ENCODE data around the gene RRP12.

The RRP12 gene

DNA sequence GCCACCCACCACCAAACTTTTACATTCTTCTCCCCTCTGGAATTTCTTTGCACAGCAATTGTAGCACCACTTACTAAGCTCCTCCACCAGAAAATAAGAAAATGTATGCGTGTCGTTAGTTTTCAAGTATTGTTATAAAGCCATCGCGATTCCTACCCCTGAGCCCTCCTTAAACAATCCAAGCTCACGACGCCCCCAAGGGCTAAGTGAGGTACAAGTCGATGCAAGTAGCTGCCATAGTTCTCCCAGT lies 67.9 kb downstream of the RRP12 start:
- Histone ChIP-seq H3K27me3 (replicated peaks; ENCODE audit: control insufficient read depth, insufficient read depth, low read length) (no peaks in the 10 kb centered on the region), H3K4me3 (replicated peaks; ENCODE audit: low read depth, low read length) (peak overlapping the region; percentile 82), H3K36me3 (ENCODE audit: control insufficient read depth, insufficient read depth, low read length) (no peaks in the 10 kb centered on the region)
- TF ChIP-seq, protein P1, sequence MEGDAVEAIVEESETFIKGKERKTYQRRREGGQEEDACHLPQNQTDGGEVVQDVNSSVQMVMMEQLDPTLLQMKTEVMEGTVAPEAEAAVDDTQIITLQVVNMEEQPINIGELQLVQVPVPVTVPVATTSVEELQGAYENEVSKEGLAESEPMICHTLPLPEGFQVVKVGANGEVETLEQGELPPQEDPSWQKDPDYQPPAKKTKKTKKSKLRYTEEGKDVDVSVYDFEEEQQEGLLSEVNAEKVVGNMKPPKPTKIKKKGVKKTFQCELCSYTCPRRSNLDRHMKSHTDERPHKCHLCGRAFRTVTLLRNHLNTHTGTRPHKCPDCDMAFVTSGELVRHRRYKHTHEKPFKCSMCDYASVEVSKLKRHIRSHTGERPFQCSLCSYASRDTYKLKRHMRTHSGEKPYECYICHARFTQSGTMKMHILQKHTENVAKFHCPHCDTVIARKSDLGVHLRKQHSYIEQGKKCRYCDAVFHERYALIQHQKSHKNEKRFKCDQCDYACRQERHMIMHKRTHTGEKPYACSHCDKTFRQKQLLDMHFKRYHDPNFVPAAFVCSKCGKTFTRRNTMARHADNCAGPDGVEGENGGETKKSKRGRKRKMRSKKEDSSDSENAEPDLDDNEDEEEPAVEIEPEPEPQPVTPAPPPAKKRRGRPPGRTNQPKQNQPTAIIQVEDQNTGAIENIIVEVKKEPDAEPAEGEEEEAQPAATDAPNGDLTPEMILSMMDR (IDR thresholded peaks at IDR 0.05; ENCODE audit: insufficient read depth, low read length, poor library complexity, severe bottlenecking) = peak; percentile 8
- no peak for DNase-seq (ENCODE audit: extremely low read depth, insufficient read length)

GRCh38 chr10:97332591-97333350 lies 68.4 kb downstream of the RRP12 start:
- H3K36me3 ChIP-seq (ENCODE audit: control insufficient read depth, insufficient read depth, low read length) = no peaks in the 10 kb centered on the region
- TF ChIP-seq, protein P1 (IDR thresholded peaks at IDR 0.05; ENCODE audit: insufficient read depth, low read length, poor library complexity, severe bottlenecking) = no peak

DNA sequence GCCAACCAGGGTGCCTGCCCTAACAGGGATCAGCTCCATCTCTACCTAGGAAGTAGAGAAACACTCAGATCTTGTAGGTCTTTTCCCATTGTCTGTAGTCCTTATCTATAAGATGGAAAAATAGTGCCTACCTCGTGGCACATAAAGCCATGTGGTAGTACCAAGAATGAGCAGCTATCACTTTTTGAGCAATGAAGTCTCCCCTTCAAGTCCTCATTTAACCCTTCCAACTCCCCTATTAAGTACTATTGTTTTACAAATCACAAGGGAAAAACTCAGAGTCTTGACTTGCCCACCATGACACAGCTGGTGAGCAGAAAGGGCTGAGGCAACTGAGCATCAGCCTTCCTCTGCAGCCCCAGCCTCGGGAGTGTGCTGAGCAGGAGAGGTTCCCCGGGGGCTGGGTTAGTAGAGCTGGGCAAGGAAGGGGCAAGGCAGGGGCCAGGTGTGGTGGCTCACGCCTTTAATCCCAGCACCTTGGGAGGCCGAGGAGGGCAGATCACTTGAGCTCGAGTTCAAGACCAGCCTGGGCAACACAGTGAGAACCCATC lies 69.9 kb downstream of the RRP12 start:
- no peak overlapping the region for H3K4me3 ChIP-seq (replicated peaks; ENCODE audit: low read depth, low read length)
- TF ChIP-seq, protein P1 (IDR thresholded peaks at IDR 0.05; ENCODE audit: insufficient read depth, low read length, poor library complexity, severe bottlenecking) = no peak
- no peaks in the 10 kb centered on the region for H3K27me3 ChIP-seq (replicated peaks; ENCODE audit: control insufficient read depth, insufficient read depth, low read length)
- no peak for DNase-seq (ENCODE audit: extremely low read depth, insufficient read length)
- no peaks in the 10 kb centered on the region for H3K36me3 ChIP-seq (ENCODE audit: control insufficient read depth, insufficient read depth, low read length)

More at GRCh38 chr10:97332591-97333350, 68.4 kb downstream of the RRP12 start:
- DNase-seq (ENCODE audit: extremely low read depth, insufficient read length) = no peak
- Histone ChIP-seq H3K4me3 (replicated peaks; ENCODE audit: low read depth, low read length) (peak overlapping the region; percentile 82), H3K27me3 (replicated peaks; ENCODE audit: control insufficient read depth, insufficient read depth, low read length) (no peaks in the 10 kb centered on the region)

GRCh38 chr10:97329766-97330165 lies 71.4 kb downstream of the RRP12 start:
- H3K27me3 ChIP-seq (replicated peaks; ENCODE audit: control insufficient read depth, insufficient read depth, low read length) = no peaks in the 10 kb centered on the region
- H3K36me3 ChIP-seq (ENCODE audit: control insufficient read depth, insufficient read depth, low read length) = no peaks in the 10 kb centered on the region
- TF ChIP-seq, protein P1 (IDR thresholded peaks at IDR 0.05; ENCODE audit: insufficient read depth, low read length, poor library complexity, severe bottlenecking) = no peak
- DNase-seq (ENCODE audit: extremely low read depth, insufficient read length) = no peak
- H3K4me3 ChIP-seq (replicated peaks; ENCODE audit: low read depth, low read length) = no peak overlapping the region

DNA sequence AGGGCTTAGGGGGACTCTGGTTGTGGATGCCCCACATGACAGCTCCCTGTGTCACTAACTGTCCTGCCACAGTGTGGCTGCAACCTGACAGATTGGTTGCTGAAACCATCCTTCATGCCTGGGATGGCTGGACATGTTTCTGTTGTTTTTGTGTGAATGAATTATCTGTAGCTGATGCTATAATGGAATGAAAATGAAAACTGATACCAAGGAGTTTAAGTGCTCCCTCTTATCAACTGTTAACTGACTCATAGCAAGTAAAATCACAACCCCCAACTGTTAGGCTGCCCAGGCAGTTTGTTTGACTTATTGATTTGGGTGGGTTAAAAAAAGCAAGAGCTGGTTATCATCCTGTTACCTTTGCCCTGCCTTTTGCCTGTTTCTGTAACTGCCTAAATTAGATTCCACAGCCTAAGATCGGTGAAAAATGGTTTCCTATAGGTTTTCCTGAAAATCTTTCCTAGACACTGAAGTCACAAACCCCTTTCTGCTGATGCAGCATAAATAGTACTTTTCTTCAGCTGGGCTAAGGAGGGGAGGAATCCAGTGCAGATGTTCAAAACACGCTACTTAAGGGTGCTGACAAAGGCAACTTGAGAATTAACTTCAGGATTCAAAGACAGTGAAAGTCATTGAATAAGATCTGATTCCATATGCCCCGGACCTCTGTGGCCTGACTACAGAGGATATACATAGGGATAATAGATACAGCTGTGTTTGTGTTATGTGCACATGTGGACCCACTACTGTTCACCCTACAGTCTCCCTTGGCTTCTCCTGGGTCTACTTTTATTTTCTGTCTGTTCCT lies 72.3 kb downstream of the RRP12 start:
- Histone ChIP-seq H3K4me3 (replicated peaks; ENCODE audit: low read depth, low read length) (no peak overlapping the region), H3K27me3 (replicated peaks; ENCODE audit: control insufficient read depth, insufficient read depth, low read length) (no peaks in the 10 kb centered on the region), H3K36me3 (ENCODE audit: control insufficient read depth, insufficient read depth, low read length) (no peaks in the 10 kb centered on the region)
- TF ChIP-seq, protein P1 (IDR thresholded peaks at IDR 0.05; ENCODE audit: insufficient read depth, low read length, poor library complexity, severe bottlenecking) = no peak
- DNase-seq (ENCODE audit: extremely low read depth, insufficient read length) = no peak
